Measurements from ENCODE around the gene LRCH3. TPM values are rescaled to one million over a fixed set of nuclear protein-coding genes. Genes with fewer than 3 reads are reported as not detected.
"Not testable (repeated sequence)": the region's sequence is repeated elsewhere in the genome, so short reads cannot be mapped to it uniquely, and the experiment has no call there.

LRCH3 gene
- total and polyA plus RNA-seq, 7 donors: 4.8 to 154 (median 44.7) TPM

DNA sequence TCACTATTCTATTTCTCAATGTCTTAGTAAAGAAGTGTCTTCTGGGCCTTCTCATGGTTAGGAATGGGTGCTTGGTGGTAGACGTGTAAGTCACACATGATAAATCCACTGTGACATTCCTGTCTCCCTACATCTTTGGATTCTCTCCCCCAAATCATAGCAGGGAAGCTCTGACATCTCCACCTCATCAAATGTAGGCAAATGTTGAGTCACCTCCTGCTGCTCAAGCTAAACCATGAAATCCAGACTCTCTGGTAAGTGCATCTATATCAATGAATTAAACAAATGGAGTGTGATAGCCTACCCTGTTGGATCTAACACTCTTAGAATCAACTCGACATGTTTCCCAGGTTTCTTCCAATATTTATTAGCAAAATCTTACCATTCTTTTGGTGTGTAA lies 116.1 kb downstream of the LRCH3 start:
- no peaks in the 10 kb centered on the region for H3K36me3 ChIP-seq
- H3K4me3 ChIP-seq: no peak overlapping the region
- H3K27me3 ChIP-seq: no peaks in the 10 kb centered on the region
- H3K4me1 ChIP-seq: peaks cover 0 to 10% (median 5%) of the 10 kb centered on the region in 4 donors
- intact Hi-C loops (cut with DNase I): loop anchor here (5.0 kb wide), 1 partner anchor 35 kb away; no protein-coding TSS in a partner anchor
- H3K9me3 ChIP-seq: no peaks in the 10 kb centered on the region
- WGBS, 2 donors: 82 to 86% methylated on average over 2 of the region's 2 CpGs
- TF ChIP-seq EP300 (IDR thresholded peaks at IDR 0.05) (no peak), POLR2AphosphoS5 (IDR thresholded peaks at IDR 0.05) (no peak), POLR2A (IDR thresholded peaks at IDR 0.05) (no peak), CTCF (IDR thresholded peaks at IDR 0.05) (no peak)
- DNase-seq: no peak
- H3K27ac ChIP-seq: no peak overlapping the region

DNA sequence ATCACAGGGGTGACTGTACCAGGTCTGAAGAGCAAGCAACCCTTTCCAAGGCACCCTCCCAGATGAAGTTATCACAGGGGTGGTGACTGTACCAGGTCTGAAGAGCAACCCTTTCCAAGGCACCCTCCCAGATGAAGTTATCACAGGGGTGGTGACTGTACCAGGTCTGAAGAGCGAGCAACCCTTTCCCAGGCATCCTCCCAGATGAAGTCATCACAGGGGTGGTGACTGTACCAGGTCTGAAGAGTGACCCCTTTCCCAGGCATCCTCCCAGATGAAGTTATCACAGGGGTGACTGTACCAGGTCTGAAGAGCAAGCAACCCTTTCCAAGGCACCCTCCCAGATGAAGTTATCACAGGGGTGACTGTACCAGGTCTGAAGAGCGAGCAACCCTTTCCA lies 117.5 kb downstream of the LRCH3 start:
- not testable (repeated sequence) for H3K27ac ChIP-seq, H3K4me3 ChIP-seq, H3K36me3 ChIP-seq, DNase-seq, H3K27me3 ChIP-seq, H3K9me3 ChIP-seq, H3K4me1 ChIP-seq
- intact Hi-C loops (cut with DNase I): loop anchor here (5.0 kb wide), 1 partner anchor 34 kb away; no protein-coding TSS in a partner anchor
- 94 to 97% methylated on average over 2 of the region's 2 CpGs for WGBS, 2 donors

DNA sequence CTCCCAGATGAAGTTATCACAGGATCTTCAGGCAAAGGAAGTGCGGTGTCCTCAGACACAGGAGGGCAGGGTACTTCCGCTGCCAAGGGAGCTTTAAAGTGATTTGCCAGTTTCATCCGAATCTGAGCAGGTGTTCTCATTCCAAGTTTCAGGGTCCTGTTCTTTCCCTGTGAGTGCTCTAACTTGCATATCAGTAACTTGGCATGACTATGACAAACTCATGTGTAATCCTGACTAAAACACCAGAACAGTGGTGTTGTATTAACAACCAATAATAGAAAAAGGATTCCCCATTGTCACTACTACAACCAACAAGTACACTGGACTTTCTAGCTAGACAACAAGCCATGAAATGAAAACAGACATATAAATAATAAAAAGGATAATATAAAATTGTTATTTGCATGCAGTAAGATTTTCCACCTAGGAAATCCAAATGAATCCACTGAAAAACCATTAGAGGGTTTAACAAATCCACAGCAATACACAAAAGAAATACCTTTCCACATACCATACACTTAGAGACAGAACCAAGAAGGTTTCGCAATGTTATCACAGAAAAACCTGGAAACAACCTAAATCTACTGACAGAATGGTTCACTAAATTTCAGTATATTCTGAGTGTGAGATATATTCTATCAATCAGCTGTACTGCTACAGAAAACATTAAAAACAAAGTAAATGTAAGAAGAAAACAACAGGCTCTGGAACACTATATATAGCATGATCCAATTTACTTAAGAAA lies 118.1 kb downstream of the LRCH3 start:
- Histone ChIP-seq H3K36me3 (no peaks in the 10 kb centered on the region), H3K4me3 (no peak overlapping the region), H3K27me3 (no peaks in the 10 kb centered on the region), H3K4me1 (peaks cover 0 to 10% (median 5%) of the 10 kb centered on the region in 4 donors), H3K27ac (no peak overlapping the region), H3K9me3 (no peaks in the 10 kb centered on the region)
- TF ChIP-seq POLR2A (IDR thresholded peaks at IDR 0.05) (no peak), POLR2AphosphoS5 (IDR thresholded peaks at IDR 0.05) (no peak), CTCF (IDR thresholded peaks at IDR 0.05) (no peak), EP300 (IDR thresholded peaks at IDR 0.05) (no peak)
- intact Hi-C loops (cut with DNase I): loop anchor here (5.0 kb wide), 1 partner anchor 33 kb away; no protein-coding TSS in a partner anchor
- DNase-seq: no peak
- WGBS, 2 donors: 91 to 94% methylated on average over 4 of the region's 4 CpGs

GRCh38 chr3:197912741-197913476 lies 121.9 kb downstream of the LRCH3 start:
- H3K36me3 ChIP-seq: no peaks in the 10 kb centered on the region
- no peaks in the 10 kb centered on the region for H3K27me3 ChIP-seq
- no peak overlapping the region for H3K4me3 ChIP-seq
- no peak for DNase-seq
- intact Hi-C loops (cut with DNase I): no loop called here
- no peaks in the 10 kb centered on the region for H3K9me3 ChIP-seq
- WGBS, 2 donors: 87 to 90% methylated on average over 33 of the region's 33 CpGs
- H3K4me1 ChIP-seq: no peaks in the 10 kb centered on the region
- TF ChIP-seq CTCF (IDR thresholded peaks at IDR 0.05) (no peak), POLR2AphosphoS5 (IDR thresholded peaks at IDR 0.05) (no peak), EP300 (IDR thresholded peaks at IDR 0.05) (no peak), POLR2A (IDR thresholded peaks at IDR 0.05) (no peak)
- H3K27ac ChIP-seq: no peak overlapping the region

DNA sequence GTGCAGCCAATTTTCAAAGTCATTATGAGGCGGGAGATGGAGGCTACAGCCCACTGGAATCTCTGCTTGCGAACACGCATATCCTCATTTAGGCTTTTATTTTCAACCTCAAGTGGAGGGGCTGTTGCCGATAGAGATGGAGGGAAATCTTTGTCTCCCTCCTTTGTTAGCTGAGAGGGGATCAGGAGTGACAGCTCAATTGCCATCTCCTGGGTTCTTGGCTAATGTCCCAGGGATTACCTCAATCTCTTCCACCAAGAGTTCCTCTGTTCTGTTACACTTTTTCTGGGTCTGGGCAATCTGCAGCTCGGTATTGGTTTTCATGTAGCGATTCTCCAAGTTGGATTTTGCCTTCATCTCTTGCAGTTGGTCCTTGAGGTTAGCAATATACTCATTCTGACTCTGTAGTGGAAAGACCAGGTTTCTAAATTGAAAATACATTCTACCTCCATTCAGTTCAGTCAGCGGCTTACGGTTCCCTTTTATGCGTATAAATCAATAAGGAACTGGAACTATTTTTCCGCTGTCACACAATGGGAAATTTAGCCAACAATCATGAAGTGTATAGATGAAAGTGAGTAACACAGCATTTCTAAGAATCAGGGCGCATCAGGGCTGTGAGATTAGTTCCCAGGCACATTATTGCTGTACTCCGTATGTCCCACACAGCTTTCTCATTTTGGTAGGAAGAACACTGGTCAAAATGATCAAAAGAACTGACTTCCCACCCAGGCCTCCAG lies 122.8 kb downstream of the LRCH3 start:
- intact Hi-C loops (cut with DNase I): no loop called here
- Histone ChIP-seq H3K4me3 (no peak overlapping the region), H3K36me3 (no peaks in the 10 kb centered on the region), H3K27ac (no peak overlapping the region), H3K9me3 (no peaks in the 10 kb centered on the region), H3K27me3 (no peaks in the 10 kb centered on the region), H3K4me1 (no peaks in the 10 kb centered on the region)
- WGBS, 2 donors: 93 to 94% methylated on average over 12 of the region's 12 CpGs
- DNase-seq: no peak
- TF ChIP-seq POLR2AphosphoS5 (IDR thresholded peaks at IDR 0.05) (no peak), CTCF (IDR thresholded peaks at IDR 0.05) (no peak), POLR2A (IDR thresholded peaks at IDR 0.05) (no peak), EP300 (IDR thresholded peaks at IDR 0.05) (no peak)

DNA sequence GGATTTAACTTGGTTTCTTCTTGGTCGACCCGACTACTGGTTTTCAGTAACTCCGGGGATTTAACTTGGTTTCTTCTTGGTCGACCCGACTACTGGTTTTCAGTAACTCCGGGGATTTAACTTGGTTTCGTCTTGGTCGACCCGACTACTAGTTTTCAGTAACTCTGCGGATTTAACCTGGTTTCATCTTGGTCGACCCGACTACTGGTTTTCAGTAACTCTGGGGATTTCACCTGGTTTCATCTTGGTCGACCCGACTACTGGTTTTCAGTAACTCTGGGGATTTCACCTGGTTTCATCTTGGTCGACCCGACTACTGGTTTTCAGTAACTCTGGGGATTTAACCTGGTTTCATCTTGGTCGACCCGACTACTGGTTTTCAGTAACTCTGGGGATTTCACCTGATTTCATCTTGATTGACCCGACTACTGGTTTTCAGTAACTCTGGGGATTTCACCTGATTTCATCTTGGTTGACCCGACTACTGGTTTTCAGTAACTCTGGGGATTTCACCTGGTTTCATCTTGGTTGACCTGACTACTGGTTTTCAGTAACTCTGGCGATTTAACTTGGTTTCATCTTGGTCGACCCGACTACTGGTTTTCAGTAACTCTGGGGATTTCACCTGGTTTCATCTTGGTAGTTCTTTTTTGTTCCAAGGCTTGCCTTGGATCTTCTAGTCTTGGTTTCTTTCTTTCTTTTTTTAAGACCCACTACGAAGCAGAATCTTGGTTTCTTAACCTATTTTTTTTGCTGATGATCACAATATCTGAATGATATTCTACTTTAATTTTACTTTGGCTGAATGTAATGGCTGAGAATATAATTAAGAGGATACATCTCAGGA lies 130.6 kb downstream of the LRCH3 start:
- DNase-seq; H3K4me3 ChIP-seq; H3K27ac ChIP-seq; H3K4me1 ChIP-seq; H3K27me3 ChIP-seq; intact Hi-C loops (cut with DNase I); H3K9me3 ChIP-seq: not testable (repeated sequence)
- peaks cover 0 to 12% (median 0%) of the 10 kb centered on the region in 4 donors for H3K36me3 ChIP-seq
- WGBS, 2 donors: 76 to 84% methylated on average over 22 of the region's 24 CpGs
